Measurements from ENCODE around the gene DPP3.

DPP3 gene

GRCh38 chr11:66465373-66466224, 14.6 kb upstream of the DPP3 start:
- DNase-seq, result no peak

GRCh38 chr11:66466225-66467033, 13.8 kb upstream of the DPP3 start, which contains the start of gene PELI3:
PELI3 (plus strand) TSS chr11:66466905; CDS start chr11:66468129, 1,224 bp downstream.
- peak; percentile 78 to 94 (median 92) for DNase-seq

- peak in 2 of 4 experiments; percentile 27 to 59 for DNase-seq
These were observed 13.1 kb upstream of the DPP3 start for GRCh38 chr11:66467034-66467659.

- DNase-seq, result no peak
These were observed 12.5 kb upstream of the DPP3 start for GRCh38 chr11:66467756-66468155.

GRCh38 chr11:66468691-66469090, 11.5 kb upstream of the DPP3 start:
- no peak for DNase-seq

GRCh38 chr11:66469441-66469840, 10.8 kb upstream of the DPP3 start:
- DNase-seq, result no peak

GRCh38 chr11:66470015-66470414, 10.2 kb upstream of the DPP3 start:
- DNase-seq, result no peak

- no peak for DNase-seq
These were observed 9.1 kb upstream of the DPP3 start for GRCh38 chr11:66471142-66471541.

GRCh38 chr11:66472054-66472453, 8.2 kb upstream of the DPP3 start:
- no peak for DNase-seq

- no peak for DNase-seq
These were observed 7.1 kb upstream of the DPP3 start for GRCh38 chr11:66473167-66473566.

- DNase-seq, result no peak
These were observed 6.4 kb upstream of the DPP3 start for GRCh38 chr11:66473608-66474515.

- no peak for DNase-seq
These were observed 4.7 kb upstream of the DPP3 start for GRCh38 chr11:66475349-66476172.

- no peak for DNase-seq
These were observed 3.9 kb upstream of the DPP3 start for GRCh38 chr11:66476173-66476840.

- no peak for DNase-seq
These were observed 3.4 kb upstream of the DPP3 start for GRCh38 chr11:66476841-66477251.

GRCh38 chr11:66477263-66478201, 2.7 kb upstream of the DPP3 start:
- DNase-seq, result no peak

GRCh38 chr11:66478729-66479393, 1.4 kb upstream of the DPP3 start:
- no peak for DNase-seq

- DNase-seq, result no peak
These were observed 679 bp upstream of the DPP3 start for GRCh38 chr11:66479394-66480116.

- DNase-seq, result no peak
These were observed 4.7 kb downstream of the DPP3 start for GRCh38 chr11:66484806-66485380.

Measured in activated naive CD4-positive, alpha-beta T cell (primary cell).